Esophagus muscularis mucosa (tissue), 3 donors: ENCODE data around the gene GTF2IRD1.

Experiments used
- CTCF ChIP-seq, 3 experiments: fragments of 200-600 bp in 2 of 3; fragments of 450-650 bp in 1 of 3; sonication (generic) in 2 of 3; IDR thresholded peaks; one replicate each; pipeline ENCODE4 v1.5.1; 2017 to 2019; ENCODE audit warnings: antibody characterized with exemption in 3 of 3, mild to moderate bottlenecking in 2 of 3, moderate library complexity in 1 of 3
- POLR2A ChIP-seq: fragments of 450-650 bp; IDR thresholded peaks from one replicate; pipeline ENCODE4 v1.6.1; 2017; ENCODE audit warnings: antibody characterized with exemption, moderate library complexity, mild to moderate bottlenecking, low read depth
- POLR2AphosphoS5 ChIP-seq, 2 donors: sonication (generic); formaldehyde crosslinking; IDR thresholded peaks; one replicate each; pipeline ENCODE4 v1.6.1; 2017; ENCODE audit warnings: antibody characterized with exemption in 2 of 2

DNA sequence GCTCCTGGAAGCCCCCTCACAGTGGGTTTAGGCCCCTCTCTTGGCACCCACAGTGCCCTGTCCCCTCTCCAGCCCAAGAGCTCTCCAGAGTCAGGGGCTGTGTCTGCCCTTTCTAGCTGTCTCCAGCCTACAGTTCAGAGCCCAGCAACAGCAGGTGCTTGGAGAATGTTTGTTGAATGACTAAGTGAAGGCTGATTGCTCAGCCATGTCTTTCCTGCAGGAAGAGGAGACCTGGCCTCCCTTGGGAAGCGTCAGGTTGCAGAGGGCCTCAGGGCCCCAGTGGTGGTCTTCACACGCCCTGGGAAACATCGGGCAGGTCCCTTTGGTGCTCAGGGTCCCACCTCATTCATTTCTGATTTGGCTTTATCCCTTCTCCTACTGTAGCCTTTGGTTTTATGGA is 62.5 kb downstream of the GTF2IRD1 start:
- no peak for TF ChIP-seq CTCF (IDR thresholded peaks at IDR 0.05)
- TF ChIP-seq POLR2A = no peak
- TF ChIP-seq POLR2AphosphoS5 (IDR thresholded peaks at IDR 0.05) = no peak
